DND-41 (cell line): ENCODE data around the gene TMEM61.
"Not testable (repeated sequence)": the region's sequence is repeated elsewhere in the genome, so short reads cannot be mapped to it uniquely, and the experiment has no call there.

Experiments used
- ATAC-seq: fragments of 200-7000 bp; cut with Tn5 transposase; 3 replicates; pipeline ENCODE4 v1.9.1; 2021; ENCODE audit warnings: low read depth; ENCODE audit not compliant: insufficient read depth
- DNase-seq: peaks from one replicate; pipeline ENCODE4 v3.0.0-alpha.2; 2020
- H2AFZ ChIP-seq: 2 replicates; pipeline ENCODE4 v1.6.0; 2012; ENCODE audit warnings: low read depth, low read length
- H3K27ac ChIP-seq: 2 replicates; pipeline ENCODE4 v1.5.1; 2012; ENCODE audit warnings: low read length, inconsistent platforms
- H3K27me3 ChIP-seq: fragments of 200-600 bp; sonication (generic); 2 replicates; pipeline ENCODE4 v1.6.0; 2012; ENCODE audit warnings: low read length, mild to moderate bottlenecking, inconsistent platforms; ENCODE audit not compliant: insufficient read depth, poor library complexity
- H3K36me3 ChIP-seq: 2 replicates; pipeline ENCODE4 v1.5.1; 2012; ENCODE audit warnings: low read length, inconsistent platforms; ENCODE audit not compliant: insufficient read depth
- H3K4me1 ChIP-seq: 2 replicates; pipeline ENCODE4 v1.5.1; 2012; ENCODE audit warnings: mild to moderate bottlenecking, low read length; ENCODE audit not compliant: insufficient read depth
- H3K4me2 ChIP-seq: 2 replicates; pipeline ENCODE4 v1.6.0; 2012; ENCODE audit warnings: mild to moderate bottlenecking, moderate library complexity, low read length, inconsistent platforms; ENCODE audit not compliant: insufficient read depth
- H3K4me3 ChIP-seq, 2 experiments: fragments of 200-600 bp in 1 of 2; shearing (Covaris generic) in 1 of 2; 2 replicates each; pipeline ENCODE4 v1.5.1; 2012 to 2016; ENCODE audit warnings: inconsistent platforms in 2 of 2, low read length in 2 of 2, mild to moderate bottlenecking in 2 of 2, low read depth in 1 of 2, moderate library complexity in 1 of 2
- H3K79me2 ChIP-seq: 2 replicates; pipeline ENCODE4 v1.6.0; 2012; ENCODE audit warnings: low read length, inconsistent platforms; ENCODE audit not compliant: insufficient read depth
- H3K9ac ChIP-seq: 2 replicates; pipeline ENCODE4 v1.6.0; 2012; ENCODE audit warnings: low read depth, mild to moderate bottlenecking, inconsistent platforms, low read length, moderate library complexity
- H3K9me3 ChIP-seq: 2 replicates; pipeline ENCODE4 v1.5.1; 2012; ENCODE audit warnings: low read length, moderate library complexity, mild to moderate bottlenecking, inconsistent platforms; ENCODE audit not compliant: insufficient read depth, severe bottlenecking
- H4K20me1 ChIP-seq: 2 replicates; pipeline ENCODE4 v1.6.0; 2012; ENCODE audit warnings: low read length; ENCODE audit not compliant: insufficient read depth
- CTCF ChIP-seq: IDR thresholded peaks from 2 replicates; pipeline ENCODE4 v1.5.1; 2012; ENCODE audit warnings: borderline replicate concordance, low read length, moderate library complexity, mild to moderate bottlenecking; ENCODE audit not compliant: poor library complexity, severe bottlenecking; ENCODE audit errors: extremely low read depth
- EZH2 ChIP-seq: IDR thresholded peaks from 3 replicates; pipeline ENCODE4 v1.6.1; 2012; ENCODE audit warnings: borderline replicate concordance, low read depth, mild to moderate bottlenecking, moderate library complexity, low read length, inconsistent platforms; ENCODE audit not compliant: severe bottlenecking

Gene TMEM61

GRCh38 chr1:55031098-55031497, 50.7 kb downstream of the TMEM61 start:
- not testable (repeated sequence) for H3K4me3 ChIP-seq, H3K4me2 ChIP-seq, H3K4me1 ChIP-seq, H3K36me3 ChIP-seq, H2AFZ ChIP-seq, H3K27ac ChIP-seq, DNase-seq, H4K20me1 ChIP-seq, H3K79me2 ChIP-seq, H3K9me3 ChIP-seq, H3K9ac ChIP-seq, ATAC-seq
- peaks cover 24% of the 10 kb centered on the region for H3K27me3 ChIP-seq

GRCh38 chr1:55033265-55033614, 52.8 kb downstream of the TMEM61 start:
- Histone ChIP-seq H3K27me3 (peaks cover 34% of the 10 kb centered on the region), H4K20me1 (no peaks in the 10 kb centered on the region), H3K36me3 (no peaks in the 10 kb centered on the region), H3K79me2 (no peaks in the 10 kb centered on the region), H3K4me2 (no peak overlapping the region), H2AFZ (no peak overlapping the region), H3K27ac (no peak overlapping the region), H3K4me1 (no peaks in the 10 kb centered on the region), H3K4me3 (no peak overlapping the region), H3K9me3 (no peaks in the 10 kb centered on the region), H3K9ac (no peak overlapping the region)
- ATAC-seq = no peak
- TF ChIP-seq CTCF (no peak), EZH2 (no peak)
- no peak for DNase-seq

- Histone ChIP-seq H3K27ac (no peak overlapping the region), H3K27me3 (peaks cover 34% of the 10 kb centered on the region), H3K79me2 (no peaks in the 10 kb centered on the region), H3K4me3 (no peak overlapping the region), H3K9ac (no peak overlapping the region), H2AFZ (no peak overlapping the region), H3K4me1 (no peaks in the 10 kb centered on the region), H3K9me3 (no peaks in the 10 kb centered on the region), H3K36me3 (no peaks in the 10 kb centered on the region), H3K4me2 (no peak overlapping the region), H4K20me1 (no peaks in the 10 kb centered on the region)
- ATAC-seq (no peak), DNase-seq (no peak)
- TF ChIP-seq EZH2 (no peak), CTCF (no peak)
Observed at GRCh38 chr1:55034476-55035133, 54.2 kb downstream of the TMEM61 start.

- H3K9ac ChIP-seq = no peak overlapping the region
- TF ChIP-seq CTCF = no peak
- TF ChIP-seq EZH2 = no peak
- H2AFZ ChIP-seq = no peak overlapping the region
- ATAC-seq = no peak
- peaks cover 32% of the 10 kb centered on the region for H3K27me3 ChIP-seq
- H3K4me3 ChIP-seq = no peak overlapping the region
- no peaks in the 10 kb centered on the region for H3K79me2 ChIP-seq
- H4K20me1 ChIP-seq = no peaks in the 10 kb centered on the region
- no peaks in the 10 kb centered on the region for H3K9me3 ChIP-seq
- H3K36me3 ChIP-seq = no peaks in the 10 kb centered on the region
- H3K4me2 ChIP-seq = no peak overlapping the region
- no peak for DNase-seq
- H3K4me1 ChIP-seq = no peaks in the 10 kb centered on the region
- H3K27ac ChIP-seq = no peak overlapping the region
Observed at GRCh38 chr1:55035904-55036303, 55.5 kb downstream of the TMEM61 start.
